ENCODE results near the gene PQBP1. TPM values are rescaled to one million over a fixed set of nuclear protein-coding genes. Genes with fewer than 3 reads are reported as not detected.

Gene PQBP1
- polyA plus RNA-seq, 3 donors, result 67.9 to 83.2 (median 78.8) TPM

DNA sequence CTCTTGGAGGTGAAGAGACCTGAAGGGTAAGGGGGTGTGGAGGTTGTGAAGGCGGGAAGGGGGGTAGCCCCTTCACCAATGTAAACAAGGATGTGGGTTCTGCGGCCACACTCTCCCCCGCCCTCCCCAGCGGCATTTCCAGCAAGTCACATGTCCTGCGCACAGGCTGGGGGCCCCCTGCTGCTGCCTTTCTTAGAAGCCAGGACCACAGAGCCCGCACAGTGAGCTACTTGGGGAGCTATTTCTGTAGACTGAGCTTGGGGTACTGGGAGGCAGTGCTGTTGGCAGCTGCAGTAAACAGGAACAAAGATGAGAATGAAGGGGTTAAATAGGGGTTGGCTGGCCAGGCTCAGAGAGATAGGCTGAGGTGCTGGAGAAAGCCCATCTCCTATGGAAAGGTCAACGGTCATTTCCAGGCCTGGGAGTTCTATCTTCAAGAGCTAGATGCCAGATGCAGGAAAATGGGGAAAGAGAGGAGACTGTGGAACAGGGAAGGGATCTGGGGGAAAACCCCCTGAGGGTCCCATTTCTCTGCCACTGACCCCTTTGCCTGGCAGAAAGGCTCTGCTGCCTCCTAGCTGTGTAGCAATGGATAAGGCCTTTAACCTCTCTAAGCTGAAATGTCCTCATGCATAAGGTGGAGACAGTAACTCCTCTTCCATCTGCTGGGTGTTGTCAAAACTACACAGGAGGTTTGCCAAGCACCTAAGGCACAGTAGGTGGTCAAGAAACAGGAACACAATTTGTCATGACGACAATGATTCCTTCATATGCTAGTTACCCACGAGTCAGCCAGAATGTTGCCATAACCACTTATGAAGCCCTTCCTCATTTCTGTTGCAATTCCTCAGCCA is 39.6 kb downstream of the PQBP1 start:
- no peak for DNase-seq (ENCODE audit: extremely low read depth in 1 of 11, low read depth in 9 of 11, low spot score in 4 of 11)

DNA sequence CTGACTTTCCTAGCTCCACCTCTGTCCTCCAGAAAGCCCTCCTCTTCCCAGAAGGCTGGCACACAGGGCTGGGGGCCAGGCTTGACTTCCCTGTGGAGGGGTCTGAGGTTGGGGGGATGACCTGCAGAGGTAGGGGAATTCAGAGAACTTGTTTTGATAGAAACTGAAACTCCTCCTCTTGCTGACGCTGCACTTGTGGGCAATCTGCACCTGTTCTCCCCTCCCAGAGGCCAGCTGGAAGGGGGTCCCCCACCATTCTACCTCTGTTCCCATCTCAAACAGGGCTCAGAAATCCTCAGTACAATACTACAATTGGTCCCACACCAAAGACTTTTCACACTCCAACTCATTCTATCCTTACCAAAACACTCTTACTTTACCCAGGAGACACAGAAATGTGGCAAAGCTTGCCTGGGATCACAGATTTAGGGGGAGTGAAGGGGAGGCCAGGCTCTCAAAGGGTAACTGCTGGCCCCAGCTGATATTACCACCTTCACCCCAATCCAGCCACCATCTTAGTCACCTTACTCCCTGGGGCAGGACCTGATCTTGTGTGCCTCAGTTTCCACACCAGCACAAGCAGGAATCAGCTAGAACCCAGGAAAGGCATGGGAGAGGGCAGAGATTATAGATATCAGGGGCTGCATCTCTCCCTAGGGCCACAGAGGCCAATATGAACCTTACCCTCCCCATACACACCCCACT is 41.1 kb downstream of the PQBP1 start:
- no peak for DNase-seq (ENCODE audit: extremely low read depth in 1 of 11, low read depth in 9 of 11, low spot score in 4 of 11)

DNA sequence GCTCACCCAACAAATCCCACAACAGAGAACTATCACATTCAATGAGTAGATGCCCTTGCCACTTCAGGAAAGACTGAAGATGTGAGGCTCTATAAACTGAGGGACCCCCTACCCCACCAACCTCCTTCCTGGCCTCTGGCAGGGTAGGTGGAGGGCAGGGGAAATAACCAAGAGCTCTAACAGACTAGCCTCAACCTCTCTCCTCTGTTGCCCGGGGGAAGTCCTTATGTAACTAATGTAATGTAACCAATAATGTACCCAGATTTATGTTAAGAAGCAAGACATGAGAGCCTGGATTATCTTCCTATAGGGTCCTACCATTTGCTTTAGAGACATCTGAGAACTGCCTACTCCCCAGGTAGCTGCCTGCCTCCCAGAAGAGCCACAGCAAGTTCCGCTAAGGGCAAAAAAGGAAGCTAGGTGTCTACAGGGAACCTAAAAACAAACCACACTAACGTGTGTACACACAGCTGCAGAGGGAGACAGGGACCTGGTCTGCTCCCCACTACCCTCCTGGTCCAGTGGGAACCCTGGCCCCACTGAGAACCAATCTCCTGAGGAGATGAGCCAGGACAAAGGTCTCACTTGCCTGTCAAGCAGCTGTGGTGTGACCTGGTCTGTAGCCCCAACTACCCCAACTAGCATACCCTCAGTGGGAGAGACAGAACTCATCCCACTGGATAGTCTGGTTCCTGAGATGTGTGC is 41.9 kb downstream of the PQBP1 start:
- DNase-seq (ENCODE audit: extremely low read depth in 1 of 11, low read depth in 9 of 11, low spot score in 4 of 11), result no peak

DNA sequence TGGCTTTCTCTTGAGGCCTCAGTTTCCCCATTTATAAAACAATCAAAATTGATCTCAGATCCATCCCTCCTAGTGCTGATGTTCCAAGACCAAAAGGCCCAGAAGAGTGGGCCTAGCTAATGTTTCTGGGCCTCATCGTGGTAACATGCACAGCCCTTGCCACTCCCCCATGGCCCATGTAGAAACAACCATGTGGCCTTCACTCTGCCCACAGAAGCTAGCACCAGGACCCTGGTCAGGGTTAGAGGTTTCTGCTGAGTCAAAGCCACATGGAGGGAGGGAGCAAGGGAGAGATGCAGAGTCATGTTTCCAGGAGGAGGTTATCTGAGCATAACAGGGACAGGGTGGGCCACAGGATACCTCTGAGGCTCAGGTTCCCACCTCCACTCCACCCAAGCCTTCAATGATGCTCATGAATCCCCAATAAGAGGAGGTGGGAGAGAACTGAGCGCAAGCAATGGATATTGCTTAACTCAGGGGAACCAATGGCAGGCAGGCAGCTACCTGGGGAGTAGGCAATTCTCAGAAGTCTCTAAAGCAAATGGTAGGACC is 42.8 kb downstream of the PQBP1 start:
- DNase-seq (ENCODE audit: extremely low read depth in 1 of 11, low read depth in 9 of 11, low spot score in 4 of 11), result no peak

DNA sequence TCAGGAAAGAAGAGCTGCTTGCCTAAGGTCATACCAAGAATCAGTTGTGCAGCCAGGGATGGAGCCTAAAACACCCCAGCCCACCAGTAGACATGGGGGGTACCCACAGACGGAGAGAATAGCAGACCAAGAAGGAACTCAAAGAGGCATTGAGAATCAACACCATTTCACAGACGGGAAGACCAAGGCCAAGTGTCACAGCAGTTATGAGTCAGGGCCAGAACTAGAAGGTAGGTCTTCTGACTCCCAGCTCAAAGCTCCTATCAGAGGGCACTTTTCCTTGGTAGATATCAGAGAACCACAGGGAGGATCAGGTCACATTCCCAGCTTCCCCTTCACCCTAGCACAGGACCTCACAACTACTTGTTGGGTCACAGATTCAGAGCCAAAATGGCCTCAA is 45.2 kb downstream of the PQBP1 start:
- DNase-seq (ENCODE audit: extremely low read depth in 1 of 11, low read depth in 9 of 11, low spot score in 4 of 11), result no peak

DNA sequence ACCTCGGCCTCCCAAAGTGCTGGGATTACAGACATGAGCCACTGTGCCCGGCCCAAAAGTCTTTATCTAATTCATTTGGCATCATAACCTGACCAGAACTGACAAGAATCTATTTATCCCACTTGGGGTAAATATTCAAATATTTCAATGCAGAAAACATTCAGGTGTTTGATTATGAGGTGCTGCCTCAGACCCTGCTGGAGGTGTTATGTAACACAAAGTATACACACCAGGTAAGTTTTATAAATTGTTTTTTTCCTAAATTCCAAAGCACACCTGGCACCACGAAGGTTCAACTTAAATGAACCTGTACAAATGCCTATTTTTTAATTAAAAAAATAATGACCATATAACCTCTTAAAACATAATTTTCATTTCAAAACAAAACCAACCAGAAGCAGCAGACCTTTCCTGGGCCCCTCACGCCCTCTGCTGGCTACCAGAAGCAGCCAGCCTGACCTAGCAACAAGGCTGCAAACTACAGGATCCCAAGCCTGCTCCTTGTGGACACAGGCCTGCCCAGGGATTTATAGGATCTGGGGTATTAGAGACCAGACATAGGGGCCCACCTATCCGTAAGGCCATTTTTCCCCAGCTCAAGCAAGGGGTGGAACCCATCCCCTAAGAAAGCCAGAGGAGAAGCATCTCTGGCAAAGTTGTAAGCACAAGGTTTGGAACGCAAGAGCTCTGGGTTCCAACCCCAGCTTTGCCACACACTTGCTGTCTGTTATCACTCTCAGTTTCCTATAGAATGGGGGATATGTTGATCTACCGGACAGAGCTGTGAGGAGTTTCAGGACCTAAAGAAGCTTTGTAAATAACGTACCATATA is 48.0 kb downstream of the PQBP1 start:
- DNase-seq (ENCODE audit: extremely low read depth in 1 of 11, low read depth in 9 of 11, low spot score in 4 of 11), result peak in 1 of 11 donors; percentile 7

DNA sequence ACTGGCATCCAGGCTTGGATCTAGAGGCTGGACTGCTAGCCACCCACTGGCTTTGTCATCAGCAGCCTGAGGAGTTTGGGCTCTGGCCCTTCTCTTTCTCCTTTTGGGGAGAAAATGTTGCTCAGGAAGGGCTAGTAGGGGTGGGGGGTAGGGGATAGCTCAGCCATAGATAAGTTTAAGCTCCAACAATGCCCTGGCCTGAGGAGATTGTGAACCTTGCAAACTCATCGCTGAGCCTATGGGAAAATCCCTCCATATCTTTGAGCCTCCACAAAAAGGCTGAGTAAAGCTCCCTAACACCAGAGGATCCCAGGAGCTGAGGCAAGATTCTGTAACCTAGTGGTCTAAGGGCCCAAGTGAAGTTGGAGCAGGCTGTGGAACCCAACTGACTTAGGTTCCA is 50.9 kb downstream of the PQBP1 start:
- DNase-seq (ENCODE audit: extremely low read depth in 1 of 11, low read depth in 9 of 11, low spot score in 4 of 11), result no peak

Other genes with a start within 250 kb of the PQBP1 start
- 1 to 10 TPM; 3.0 to 5.5 (median 3.9) TPM for gene WAS, start 214.1 kb upstream of the PQBP1 start, polyA plus RNA-seq (ENCODE audit: insufficient read length in 3 of 3)
- 1 to 10 TPM; 5.5 to 7.6 (median 6.0) TPM for gene SUV39H1, start 201.2 kb upstream of the PQBP1 start, polyA plus RNA-seq (ENCODE audit: insufficient read length in 3 of 3)
- 1 to 10 TPM; 1.3 to 1.6 (median 1.4) TPM for gene GLOD5, start 136.2 kb upstream of the PQBP1 start, polyA plus RNA-seq (ENCODE audit: insufficient read length in 3 of 3)
- under 1 TPM; 0.45 to 0.76 (median 0.66) TPM for gene GATA1, start 111.3 kb upstream of the PQBP1 start, polyA plus RNA-seq (ENCODE audit: insufficient read length in 3 of 3)
- 100 to 1,000 TPM; 162 to 223 (median 184) TPM for gene HDAC6, start 95.9 kb upstream of the PQBP1 start, polyA plus RNA-seq (ENCODE audit: insufficient read length in 3 of 3)
- gene ERAS, start 71.4 kb upstream of the PQBP1 start, polyA plus RNA-seq (ENCODE audit: insufficient read length in 3 of 3), result under 1 TPM; 0.16 to 0.18 (median 0.16) TPM
- gene PCSK1N, start 62.3 kb upstream of the PQBP1 start, polyA plus RNA-seq (ENCODE audit: insufficient read length in 3 of 3), result 10 to 100 TPM in 2 of 3 donors, 1 to 10 TPM in 1; 3.9 to 28.1 (median 13.6) TPM
- 10 to 100 TPM; 33.6 to 46.5 (median 44.3) TPM for gene TIMM17B, start 162 bp upstream of the PQBP1 start, polyA plus RNA-seq (ENCODE audit: insufficient read length in 3 of 3)
- gene SLC35A2, start 13.7 kb downstream of the PQBP1 start, polyA plus RNA-seq (ENCODE audit: insufficient read length in 3 of 3), result 10 to 100 TPM; 30.0 to 33.7 (median 33.6) TPM
- gene PIM2, start 21.1 kb downstream of the PQBP1 start, polyA plus RNA-seq (ENCODE audit: insufficient read length in 3 of 3), result 1 to 10 TPM; 5.4 to 8.6 (median 7.5) TPM
- 10 to 100 TPM; 60.7 to 66.1 (median 65.5) TPM for gene OTUD5, start 59.7 kb downstream of the PQBP1 start, polyA plus RNA-seq (ENCODE audit: insufficient read length in 3 of 3)
- 1 to 10 TPM; 2.2 to 3.2 (median 2.9) TPM for gene KCND1, start 73.9 kb downstream of the PQBP1 start, polyA plus RNA-seq (ENCODE audit: insufficient read length in 3 of 3)
- gene GRIPAP1, start 104.3 kb downstream of the PQBP1 start, polyA plus RNA-seq (ENCODE audit: insufficient read length in 3 of 3), result 10 to 100 TPM; 48.3 to 72.7 (median 51.4) TPM
- gene TFE3, start 145.4 kb downstream of the PQBP1 start, polyA plus RNA-seq (ENCODE audit: insufficient read length in 3 of 3), result 10 to 100 TPM; 26.1 to 39.3 (median 31.5) TPM
- gene CCDC120, start 161.1 kb downstream of the PQBP1 start, polyA plus RNA-seq (ENCODE audit: insufficient read length in 3 of 3), result 10 to 100 TPM; 10.3 to 16.1 (median 12.0) TPM
- gene PRAF2, start 176.1 kb downstream of the PQBP1 start, polyA plus RNA-seq (ENCODE audit: insufficient read length in 3 of 3), result 10 to 100 TPM; 33.6 to 41.5 (median 38.6) TPM
- gene WDR45, start 182.0 kb downstream of the PQBP1 start, polyA plus RNA-seq (ENCODE audit: insufficient read length in 3 of 3), result 10 to 100 TPM; 54.0 to 64.7 (median 57.7) TPM
- 10 to 100 TPM; 20.4 to 25.6 (median 23.9) TPM for gene GPKOW, start 225.8 kb downstream of the PQBP1 start, polyA plus RNA-seq (ENCODE audit: insufficient read length in 3 of 3)